Measurements from ENCODE around the gene ZBTB39.
"Not testable (repeated sequence)": the region's sequence is repeated elsewhere in the genome, so short reads cannot be mapped to it uniquely, and the experiment has no call there.

ZBTB39 gene

GRCh38 chr12:57001448-57001906 lies 4.9 kb downstream of the ZBTB39 start:
- peak; percentile 59 for DNase-seq (ENCODE audit: low read depth)

GRCh38 chr12:57000393-57000792 lies 6.0 kb downstream of the ZBTB39 start:
- no peak for DNase-seq (ENCODE audit: low read depth)

GRCh38 chr12:56999456-56999855 lies 6.9 kb downstream of the ZBTB39 start:
- no peak for DNase-seq (ENCODE audit: low read depth)

- peak; percentile 32 for DNase-seq (ENCODE audit: low read depth)
Observed at GRCh38 chr12:56998981-56999380, 7.4 kb downstream of the ZBTB39 start.

GRCh38 chr12:56998316-56998715 lies 8.0 kb downstream of the ZBTB39 start:
- no peak for DNase-seq (ENCODE audit: low read depth)

- no peak for DNase-seq (ENCODE audit: low read depth)
Observed at GRCh38 chr12:56996793-56997545, 9.4 kb downstream of the ZBTB39 start.

- no peak for DNase-seq (ENCODE audit: low read depth)
Observed at GRCh38 chr12:56995930-56996496, 10.3 kb downstream of the ZBTB39 start.

- DNase-seq (ENCODE audit: low read depth) = no peak
Observed at GRCh38 chr12:56995201-56995929, 11.0 kb downstream of the ZBTB39 start.

- DNase-seq (ENCODE audit: low read depth) = no peak
Observed at GRCh38 chr12:56994231-56994746, 12.1 kb downstream of the ZBTB39 start.

GRCh38 chr12:56993346-56993745 lies 13.0 kb downstream of the ZBTB39 start:
- DNase-seq (ENCODE audit: low read depth) = no peak

- no peak for DNase-seq (ENCODE audit: low read depth)
Observed at GRCh38 chr12:56991319-56992246, 14.8 kb downstream of the ZBTB39 start.

GRCh38 chr12:56990648-56991318 lies 15.6 kb downstream of the ZBTB39 start:
- no peak for DNase-seq (ENCODE audit: low read depth)

- no peak for DNase-seq (ENCODE audit: low read depth)
Observed at GRCh38 chr12:56989861-56990610, 16.3 kb downstream of the ZBTB39 start.

- DNase-seq (ENCODE audit: low read depth) = no peak
Observed at GRCh38 chr12:56988207-56988739, 18.1 kb downstream of the ZBTB39 start.

GRCh38 chr12:56987551-56988053 lies 18.7 kb downstream of the ZBTB39 start:
- peak; percentile 62 for DNase-seq (ENCODE audit: low read depth)

- DNase-seq (ENCODE audit: low read depth) = no peak
Observed at GRCh38 chr12:56987011-56987410, 19.3 kb downstream of the ZBTB39 start.

GRCh38 chr12:56985714-56986113 lies 20.6 kb downstream of the ZBTB39 start:
- not testable (repeated sequence) for DNase-seq (ENCODE audit: low read depth)

- no peak for DNase-seq (ENCODE audit: low read depth)
Observed at GRCh38 chr12:56983386-56983785, 23.0 kb downstream of the ZBTB39 start.

GRCh38 chr12:56982578-56983236 lies 23.6 kb downstream of the ZBTB39 start:
- DNase-seq (ENCODE audit: low read depth) = not testable (repeated sequence)
